SH-SY5Y (cell line): ENCODE data around the gene CEMP1.

Source experiments
- GATA2 ChIP-seq: IDR thresholded peaks from 2 replicates; pipeline ENCODE4 v1.6.1; 2011; ENCODE audit warnings: mild to moderate bottlenecking, low read depth, low read length
- GATA3 ChIP-seq: IDR thresholded peaks from 2 replicates; pipeline ENCODE4 v1.6.1; 2011; ENCODE audit warnings: low read depth, mild to moderate bottlenecking, low read length, moderate library complexity

- TF ChIP-seq GATA2 (no peak), GATA3 (no peak)
Observed at GRCh38 chr16:2495041-2495440, 36.2 kb downstream of the CEMP1 start.
